OCI-LY1 (cell line): ENCODE data around the gene ARHGAP8.

Experiments
- EZH2 ChIP-seq: fragments of 200-600 bp; sonication (generic), shearing (Covaris generic); IDR thresholded peaks from 2 replicates; pipeline ENCODE4 v1.8.0; 2017; ENCODE audit warnings: borderline replicate concordance, mixed run types, mild to moderate bottlenecking, antibody characterized with exemption, low read length, moderate library complexity, mixed read lengths
- TF ChIP-seq, protein P1 (sequence below): fragments of 200-600 bp; sonication (generic), shearing (Covaris generic); IDR thresholded peaks from 2 replicates; pipeline ENCODE4 v1.5.1; 2017; ENCODE audit warnings: mild to moderate bottlenecking, antibody characterized with exemption, low read length, moderate library complexity, mixed read lengths

DNA sequence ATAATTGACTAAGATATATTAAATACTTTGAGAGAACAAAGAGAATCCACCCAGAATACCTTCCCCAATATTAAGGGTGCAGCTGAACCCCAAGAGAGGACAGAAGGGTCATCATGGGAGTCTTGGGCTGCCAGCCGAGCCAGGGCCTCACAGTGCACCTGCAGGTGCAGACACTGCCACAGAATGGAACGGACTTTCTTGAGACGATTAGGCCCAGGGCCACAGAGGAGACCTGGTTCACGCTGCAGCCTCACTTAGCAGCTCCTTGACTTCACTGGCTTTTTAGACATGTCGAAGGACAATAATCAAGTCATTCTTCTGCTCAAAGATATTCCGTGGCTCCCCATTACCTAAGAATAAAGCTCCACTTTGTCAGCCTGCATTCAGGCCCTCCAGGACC lies 156.9 kb downstream of the ARHGAP8 start:
- TF ChIP-seq, protein P1, sequence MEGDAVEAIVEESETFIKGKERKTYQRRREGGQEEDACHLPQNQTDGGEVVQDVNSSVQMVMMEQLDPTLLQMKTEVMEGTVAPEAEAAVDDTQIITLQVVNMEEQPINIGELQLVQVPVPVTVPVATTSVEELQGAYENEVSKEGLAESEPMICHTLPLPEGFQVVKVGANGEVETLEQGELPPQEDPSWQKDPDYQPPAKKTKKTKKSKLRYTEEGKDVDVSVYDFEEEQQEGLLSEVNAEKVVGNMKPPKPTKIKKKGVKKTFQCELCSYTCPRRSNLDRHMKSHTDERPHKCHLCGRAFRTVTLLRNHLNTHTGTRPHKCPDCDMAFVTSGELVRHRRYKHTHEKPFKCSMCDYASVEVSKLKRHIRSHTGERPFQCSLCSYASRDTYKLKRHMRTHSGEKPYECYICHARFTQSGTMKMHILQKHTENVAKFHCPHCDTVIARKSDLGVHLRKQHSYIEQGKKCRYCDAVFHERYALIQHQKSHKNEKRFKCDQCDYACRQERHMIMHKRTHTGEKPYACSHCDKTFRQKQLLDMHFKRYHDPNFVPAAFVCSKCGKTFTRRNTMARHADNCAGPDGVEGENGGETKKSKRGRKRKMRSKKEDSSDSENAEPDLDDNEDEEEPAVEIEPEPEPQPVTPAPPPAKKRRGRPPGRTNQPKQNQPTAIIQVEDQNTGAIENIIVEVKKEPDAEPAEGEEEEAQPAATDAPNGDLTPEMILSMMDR: no peak
- no peak for TF ChIP-seq EZH2
